ENCODE data around the gene FAM20C.

GRCh38 chr7:157771-158625 is 34.4 kb upstream of the FAM20C start:
- TF ChIP-seq POLR2AphosphoS5 (IDR thresholded peaks at IDR 0.05) (no peak), CTCF (IDR thresholded peaks at IDR 0.05) (no peak), EP300 (IDR thresholded peaks at IDR 0.05) (no peak), POLR2A (IDR thresholded peaks at IDR 0.05) (no peak)

Data from suprapubic skin (tissue), 4 donors.